ENCODE measurements around the gene LEPROT. TPM values are rescaled to one million over a fixed set of nuclear protein-coding genes. Genes with fewer than 3 reads are reported as not detected.
"Not testable (repeated sequence)": the region's sequence is repeated elsewhere in the genome, so short reads cannot be mapped to it uniquely, and the experiment has no call there.

The LEPROT gene
- total RNA-seq, 1 donor from 2014 or later = 21.8 TPM

DNA sequence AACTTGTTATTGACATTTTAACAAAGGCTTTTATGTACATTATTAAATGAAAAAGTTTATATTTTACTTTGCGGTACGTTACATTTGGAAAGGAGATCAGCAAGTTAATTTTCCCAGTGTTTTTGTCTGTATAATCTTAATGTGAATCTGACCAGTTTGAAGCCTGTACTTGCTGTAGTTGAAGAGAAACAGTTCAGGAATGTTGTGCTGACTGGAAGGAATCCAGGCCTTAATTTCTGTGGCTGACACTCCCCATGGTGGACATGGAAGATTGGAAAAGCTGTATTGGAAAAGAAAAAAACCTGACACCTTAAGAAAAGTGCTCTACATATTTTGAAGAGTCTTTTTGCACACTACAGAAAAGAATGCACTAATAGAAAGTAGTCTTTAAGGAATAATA lies 15.5 kb downstream of the LEPROT start:
- intact Hi-C loops (cut with micrococcal nuclease) = no loop called here

DNA sequence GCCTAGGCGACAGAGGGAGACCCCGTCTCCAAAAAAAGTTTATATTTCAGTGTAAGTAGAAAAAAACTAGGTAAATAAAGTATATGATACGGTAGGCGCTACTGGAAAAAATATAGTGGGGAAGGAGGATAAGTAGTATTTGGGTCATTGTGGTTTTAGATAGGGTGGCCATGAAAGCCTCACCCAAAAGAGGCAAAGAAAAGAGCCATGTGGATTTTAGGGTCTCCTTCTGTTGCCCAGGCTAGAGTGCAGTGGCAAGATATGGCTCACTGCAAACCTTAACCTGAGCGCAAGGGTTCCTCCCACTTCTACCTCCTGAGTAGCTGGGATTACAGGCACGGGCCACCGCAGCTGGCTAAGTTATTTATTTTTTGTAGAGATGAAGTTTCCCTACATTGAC lies 17.1 kb downstream of the LEPROT start:
- intact Hi-C loops (cut with micrococcal nuclease) = no loop called here

DNA sequence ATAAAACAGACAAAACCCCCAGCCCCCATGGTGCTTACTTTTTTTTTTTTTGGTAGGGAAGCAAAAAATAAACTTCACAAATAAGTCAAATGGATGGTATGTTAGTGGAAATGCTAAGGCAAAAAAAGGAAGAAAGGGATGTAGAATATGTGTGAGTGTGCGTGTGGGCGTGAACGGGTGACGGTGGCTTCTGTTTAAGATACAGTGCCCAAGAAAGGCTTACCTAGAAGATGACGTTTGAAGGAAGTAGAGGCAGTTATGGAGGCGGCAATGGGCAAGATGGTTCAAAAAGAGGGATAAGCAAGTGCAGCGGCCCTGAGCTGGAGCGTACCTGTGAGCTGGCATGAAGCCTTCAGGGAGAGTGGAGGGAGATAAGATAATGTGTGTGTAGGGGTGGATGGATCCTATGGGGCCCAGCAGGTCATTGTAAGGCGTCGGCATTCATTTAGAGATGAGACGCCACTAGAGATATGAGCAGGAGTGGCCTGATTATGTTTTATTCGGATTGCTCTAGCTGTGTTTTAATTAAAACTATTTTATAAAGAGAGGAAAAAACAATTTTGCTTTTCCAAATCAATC lies 19.9 kb downstream of the LEPROT start:
- intact Hi-C loops (cut with micrococcal nuclease) = no loop called here

DNA sequence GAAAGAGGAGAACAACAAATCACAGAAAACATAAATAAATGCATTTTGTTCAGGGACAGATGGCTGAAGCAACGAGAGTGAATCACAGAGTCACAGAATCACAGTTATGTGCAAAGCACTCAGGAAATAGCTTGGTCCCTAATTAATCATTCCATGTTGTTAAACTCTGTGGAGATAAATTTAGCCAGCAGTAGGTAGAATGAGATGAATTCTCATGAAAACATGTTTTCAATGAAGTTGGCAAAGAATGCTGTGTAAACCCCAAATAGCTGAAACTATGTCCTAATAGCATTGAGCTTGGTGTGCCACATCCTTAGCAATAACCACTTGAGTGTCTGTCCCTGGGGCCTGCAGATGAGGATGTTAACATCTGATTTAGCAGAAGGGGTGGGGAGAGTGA lies 20.4 kb downstream of the LEPROT start:
- intact Hi-C loops (cut with micrococcal nuclease) = no loop called here

DNA sequence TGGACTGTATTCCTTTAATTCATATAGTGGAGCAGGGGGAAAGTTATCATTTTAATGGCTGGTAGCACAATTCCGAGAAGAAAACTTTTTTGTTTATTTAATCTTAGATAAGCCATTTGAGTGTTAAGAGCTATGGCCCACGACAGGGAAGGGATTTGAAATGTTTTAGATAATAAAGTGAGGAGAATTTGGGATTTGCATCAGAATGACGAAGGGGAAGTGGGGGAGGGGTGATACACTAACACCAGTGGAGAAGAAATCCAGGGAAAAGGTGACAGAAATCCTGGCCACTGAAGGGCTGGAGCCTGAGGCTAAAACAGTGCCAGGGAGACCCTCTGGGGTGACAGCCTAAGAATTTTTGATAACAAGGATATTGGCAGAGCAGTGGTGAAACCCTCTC lies 21.0 kb downstream of the LEPROT start:
- intact Hi-C loops (cut with micrococcal nuclease) = no loop called here

DNA sequence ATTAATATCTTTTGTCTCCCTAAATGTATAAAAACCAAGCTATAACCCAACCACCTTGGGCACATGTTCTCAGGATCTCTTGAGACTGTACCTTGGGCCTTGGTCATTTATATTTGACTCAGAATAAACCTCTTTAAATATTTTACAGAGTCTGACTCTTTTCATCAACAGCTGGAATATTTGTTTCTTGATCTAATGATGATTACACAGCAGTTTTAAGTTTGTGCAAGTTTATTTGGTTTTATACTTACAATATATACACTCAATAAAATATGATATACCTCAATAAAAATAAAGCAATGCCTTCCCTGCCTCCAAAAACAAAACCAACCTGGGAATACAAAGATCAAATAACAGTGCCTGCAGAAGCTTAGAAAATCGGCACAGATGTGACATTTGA lies 22.0 kb downstream of the LEPROT start:
- intact Hi-C loops (cut with micrococcal nuclease) = no loop called here

DNA sequence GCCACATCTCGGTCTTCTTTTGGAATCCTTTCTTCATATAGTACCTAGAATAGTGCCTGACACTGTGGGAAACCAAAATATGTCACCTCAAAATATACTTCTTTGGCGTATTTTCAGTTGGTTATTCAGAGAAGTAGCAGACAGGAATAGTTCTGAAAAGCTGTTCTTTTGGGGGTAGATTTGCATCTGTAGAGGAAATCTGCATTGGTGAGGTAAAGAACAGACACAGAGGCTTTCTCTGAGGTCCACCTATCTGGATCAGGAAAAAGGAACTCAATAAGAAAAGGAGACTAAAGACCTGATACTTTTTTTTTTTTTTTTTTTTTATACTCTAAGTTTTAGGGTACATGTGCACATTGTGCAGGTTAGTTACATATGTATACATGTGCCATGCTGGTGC lies 23.2 kb downstream of the LEPROT start:
- intact Hi-C loops (cut with micrococcal nuclease) = no loop called here

DNA sequence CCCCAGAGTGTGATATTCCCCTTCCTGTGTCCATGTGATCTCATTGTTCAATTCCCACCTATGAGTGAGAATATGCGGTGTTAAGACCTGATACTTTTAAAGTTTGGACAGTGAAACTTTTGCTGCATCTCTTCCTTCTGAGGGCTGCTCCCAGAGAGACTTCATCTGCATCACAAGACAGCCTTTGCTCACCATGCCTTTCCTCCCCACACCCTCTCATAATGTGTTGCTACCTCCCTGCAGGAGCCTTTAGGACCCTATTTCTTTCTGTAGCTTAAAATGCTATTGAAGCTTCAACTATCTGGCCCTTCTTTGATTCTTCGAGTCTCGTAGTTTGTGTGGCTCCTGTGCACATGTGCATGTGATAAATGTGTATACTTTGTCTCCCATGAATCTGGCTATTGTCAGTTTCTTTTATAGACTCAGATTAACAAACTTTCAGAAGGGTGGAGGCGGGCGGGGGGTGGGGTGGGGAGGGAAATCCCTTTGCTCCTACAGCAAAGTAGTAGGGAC lies 23.7 kb downstream of the LEPROT start:
- intact Hi-C loops (cut with micrococcal nuclease) = no loop called here

DNA sequence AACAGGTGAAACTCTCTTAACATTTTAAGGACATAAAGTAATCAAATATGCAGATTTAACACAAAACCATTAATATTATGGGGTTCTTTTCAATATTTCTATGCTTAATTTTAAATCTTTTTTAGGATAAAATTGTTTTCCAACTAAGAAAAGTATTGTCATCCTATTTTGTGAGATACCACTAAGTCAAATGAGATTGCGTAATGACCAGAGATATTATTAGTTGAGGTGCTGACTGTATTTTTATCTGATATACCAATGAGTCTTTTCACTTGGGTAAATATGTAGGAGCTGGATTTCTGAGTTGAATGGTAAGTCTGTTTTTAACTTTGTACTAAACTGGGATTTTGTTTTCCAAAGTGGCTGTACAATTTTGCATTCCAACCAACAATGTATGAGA lies 25.4 kb downstream of the LEPROT start:
- intact Hi-C loops (cut with micrococcal nuclease) = no loop called here

DNA sequence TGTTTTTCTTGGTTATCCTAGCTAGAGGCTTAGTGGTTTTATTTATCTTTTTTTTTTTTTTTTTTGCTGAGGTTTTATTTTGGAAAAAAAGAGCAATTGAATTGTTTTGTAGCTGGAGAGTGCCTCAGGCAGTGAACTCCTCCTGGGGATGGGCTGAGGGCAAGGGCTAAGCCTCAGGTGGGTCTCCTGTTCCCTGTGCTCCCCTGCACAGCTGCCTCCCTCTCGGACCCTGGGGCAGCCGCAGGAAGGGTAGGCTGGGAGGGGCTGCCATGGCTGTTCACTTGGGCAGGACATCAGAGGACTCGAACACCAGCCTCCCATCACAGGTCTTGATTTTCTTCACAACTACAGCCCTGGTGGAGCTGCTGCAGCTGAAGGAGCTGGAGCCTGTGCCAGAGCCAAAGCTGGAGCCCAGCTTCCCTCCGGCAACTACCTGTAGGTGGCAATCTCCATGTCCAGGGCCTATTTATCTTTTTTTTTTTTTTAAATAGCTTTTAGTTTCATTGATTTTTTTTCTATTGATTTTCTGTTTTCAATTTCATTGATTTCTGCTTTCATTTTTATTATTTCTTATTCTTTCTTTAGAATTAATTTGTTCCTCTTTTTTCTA lies 28.9 kb downstream of the LEPROT start:
- intact Hi-C loops (cut with micrococcal nuclease) = no loop called here

DNA sequence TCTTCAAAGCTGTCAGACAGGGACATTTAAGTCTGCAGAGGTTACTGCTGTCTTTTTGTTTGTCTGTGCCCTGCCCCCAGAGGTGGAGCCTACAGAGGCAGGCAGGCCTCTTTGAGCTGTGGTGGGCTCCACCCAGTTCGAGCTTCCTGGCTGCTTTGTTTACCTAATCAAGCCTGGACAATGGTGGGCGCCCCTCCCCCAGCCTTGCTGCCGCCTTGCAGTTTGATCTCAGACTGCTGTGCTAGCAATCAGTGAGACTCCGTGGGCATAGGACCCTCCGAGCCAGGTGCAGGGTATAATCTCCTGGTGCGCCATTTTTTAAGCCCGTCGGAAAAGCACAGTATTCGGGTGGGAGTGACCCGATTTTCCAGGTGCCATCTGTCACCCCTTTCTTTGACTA lies 35.2 kb downstream of the LEPROT start:
- intact Hi-C loops (cut with micrococcal nuclease) = not testable (repeated sequence)

DNA sequence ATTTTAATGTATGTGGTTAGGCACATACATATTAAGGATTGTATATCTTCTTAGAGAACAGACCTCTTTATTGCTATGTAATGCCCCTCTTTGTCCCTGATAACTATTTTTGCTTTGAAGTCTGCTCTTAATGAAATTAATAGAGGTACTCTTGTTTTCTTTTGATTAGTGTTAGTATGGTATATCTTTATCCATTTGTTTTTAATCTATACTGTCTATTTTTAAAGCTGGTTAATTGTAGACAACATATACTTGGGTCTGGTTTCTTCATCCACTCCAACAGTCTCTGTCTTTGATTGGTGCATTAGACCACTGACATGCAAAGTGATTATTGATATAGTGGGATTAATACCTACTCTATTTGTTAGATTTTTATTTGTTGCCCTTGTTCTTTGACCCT lies 36.0 kb downstream of the LEPROT start:
- intact Hi-C loops (cut with micrococcal nuclease) = no loop called here

DNA sequence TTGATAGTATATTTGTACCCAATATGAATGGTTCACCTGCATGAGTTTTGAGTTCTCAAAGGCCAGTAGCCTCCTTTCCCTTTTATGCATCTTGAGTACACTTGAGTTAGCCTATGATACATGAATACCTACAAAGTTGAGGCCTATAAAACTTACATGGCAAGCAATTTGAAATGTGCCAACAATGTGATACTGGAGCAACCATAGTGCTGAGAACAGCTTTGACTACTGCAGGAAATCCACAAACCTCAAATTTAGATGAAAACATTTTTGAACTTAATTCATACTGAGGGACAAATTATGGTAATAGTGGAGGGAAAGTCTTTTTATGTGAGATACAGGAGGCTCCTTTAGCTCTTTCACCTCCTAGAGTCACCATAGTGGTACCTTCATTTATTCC lies 37.4 kb downstream of the LEPROT start:
- intact Hi-C loops (cut with micrococcal nuclease) = loop anchor here (2.0 kb wide), 1 partner anchor 27 kb away; no protein-coding TSS in a partner anchor

DNA sequence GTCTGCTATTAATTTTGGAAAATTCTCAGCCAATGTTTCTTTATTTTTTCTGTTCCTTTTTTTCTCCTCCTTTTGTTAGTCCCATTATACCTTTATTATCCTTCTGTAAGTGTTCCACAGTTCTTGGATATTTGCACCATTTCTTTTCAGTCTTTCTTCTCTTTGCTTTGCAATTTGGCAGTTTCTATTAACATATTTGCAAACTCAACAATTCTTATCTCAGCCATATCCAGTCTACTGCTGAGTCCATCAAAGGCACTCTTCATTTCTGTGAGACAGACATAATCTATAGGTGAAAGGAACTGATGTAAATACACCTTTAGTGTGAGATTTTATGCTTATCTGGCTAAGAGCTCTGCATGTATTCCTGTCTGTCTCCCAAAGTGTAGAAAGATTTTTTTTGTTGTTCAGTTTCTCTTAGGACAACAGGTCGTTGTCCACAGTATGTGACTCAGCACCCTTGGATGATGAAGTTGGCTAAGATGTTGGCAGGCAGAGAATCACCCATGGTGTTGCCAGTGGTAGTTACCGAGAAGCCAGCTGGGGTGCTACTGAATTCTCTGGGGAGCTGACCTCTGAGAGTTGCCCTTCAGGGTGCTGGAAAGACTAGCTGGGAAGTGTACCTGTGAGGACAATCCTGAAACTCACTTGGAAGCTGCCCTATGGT lies 38.4 kb downstream of the LEPROT start:
- intact Hi-C loops (cut with micrococcal nuclease) = loop anchor here (1.0 to 2.0 kb wide), 2 partner anchors 28 to 223 kb away; no protein-coding TSS in a partner anchor

DNA sequence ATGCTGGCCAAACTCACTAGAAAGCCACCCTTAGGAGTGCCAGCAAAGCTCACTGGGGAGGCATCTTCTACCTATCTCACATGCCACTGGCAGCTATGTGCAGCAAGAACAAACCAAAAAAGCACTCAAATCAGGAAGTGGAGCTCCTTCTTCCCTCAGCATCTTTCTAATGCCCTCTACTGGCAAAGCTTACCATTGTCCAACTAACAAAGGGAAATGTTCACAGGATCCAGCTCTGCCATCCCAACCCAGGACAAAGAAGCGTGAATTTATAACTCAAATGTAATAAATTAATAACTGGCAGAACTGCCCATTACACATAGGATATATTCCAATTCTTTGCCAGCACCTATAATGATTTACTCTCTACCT lies 38.9 kb downstream of the LEPROT start:
- intact Hi-C loops (cut with micrococcal nuclease) = loop anchor here (1.0 to 2.0 kb wide), 2 partner anchors 29 to 223 kb away; no protein-coding TSS in a partner anchor

DNA sequence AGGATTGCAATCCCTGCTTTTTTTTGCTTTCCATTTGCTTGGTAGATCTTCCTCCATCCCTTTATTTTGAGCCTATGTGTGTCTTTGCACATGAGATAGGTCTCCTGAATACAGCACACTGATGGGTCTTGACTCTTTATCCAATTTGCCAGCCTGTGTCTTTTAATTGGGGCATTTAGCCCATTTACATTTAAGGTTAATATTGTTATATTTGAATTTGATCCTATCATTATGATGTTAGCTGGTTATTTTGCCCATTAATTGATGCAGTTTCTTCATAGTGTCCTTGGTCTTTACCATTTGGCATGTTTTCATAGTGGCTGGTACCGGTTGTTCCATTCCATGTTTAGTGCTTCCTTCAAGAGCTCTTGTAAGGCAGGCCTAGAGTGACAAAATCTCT lies 45.4 kb downstream of the LEPROT start:
- intact Hi-C loops (cut with micrococcal nuclease) = not testable (repeated sequence)

DNA sequence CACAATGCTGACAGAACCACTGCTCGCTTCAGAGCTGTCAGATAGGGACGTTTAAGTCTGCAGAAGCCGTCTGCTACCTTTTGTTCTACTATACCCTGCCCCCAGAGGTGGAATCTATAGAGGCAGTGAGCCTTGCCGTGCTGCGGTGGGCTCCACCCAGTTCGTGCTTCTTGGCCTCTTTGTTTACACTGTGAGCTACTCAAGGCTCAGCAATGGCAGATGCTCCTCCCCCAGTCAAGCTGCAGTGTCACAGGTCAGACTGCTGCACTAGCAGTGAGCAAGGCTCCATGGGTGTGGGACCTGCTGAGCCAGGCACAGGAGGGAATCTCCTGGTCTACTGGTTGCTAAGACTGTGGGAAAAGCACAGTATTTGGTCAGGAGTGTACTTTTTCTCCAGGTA lies 47.1 kb downstream of the LEPROT start:
- intact Hi-C loops (cut with micrococcal nuclease) = no loop called here

DNA sequence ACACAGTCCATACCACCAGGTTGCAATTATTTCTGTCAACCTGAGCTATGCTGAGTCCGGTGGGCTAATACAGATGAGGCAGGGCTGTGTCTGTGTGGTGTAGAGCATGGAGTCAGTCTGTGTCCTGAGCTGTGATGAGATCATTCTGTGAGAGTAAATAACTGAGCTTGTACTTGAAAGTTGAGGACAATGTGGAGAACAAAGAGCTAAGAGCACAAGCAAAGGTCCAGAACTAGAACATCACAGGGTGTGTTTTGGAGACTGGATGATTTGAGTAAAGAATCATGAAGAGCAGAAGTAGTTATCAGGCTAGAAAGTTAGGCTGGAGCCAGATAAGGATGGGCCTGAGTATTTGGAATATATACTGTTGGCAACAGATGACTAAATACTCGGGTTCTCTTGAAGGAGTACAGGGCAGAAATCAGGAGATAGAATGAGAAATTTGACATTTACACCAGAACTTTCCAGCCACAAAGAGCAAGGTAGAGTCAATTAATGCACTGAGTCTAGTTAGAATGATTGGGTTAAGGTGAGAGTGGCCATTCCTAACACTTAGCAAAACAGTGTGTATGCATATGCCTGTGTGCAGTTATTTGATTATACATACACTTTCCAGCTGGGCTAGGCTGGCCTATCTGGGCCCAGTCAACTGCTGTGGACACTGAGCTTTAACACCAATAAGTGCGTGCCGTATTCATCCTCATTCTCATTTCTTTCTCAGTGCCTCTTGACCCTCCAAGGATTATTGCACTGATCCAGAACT lies 48.8 kb downstream of the LEPROT start:
- intact Hi-C loops (cut with micrococcal nuclease) = no loop called here

DNA sequence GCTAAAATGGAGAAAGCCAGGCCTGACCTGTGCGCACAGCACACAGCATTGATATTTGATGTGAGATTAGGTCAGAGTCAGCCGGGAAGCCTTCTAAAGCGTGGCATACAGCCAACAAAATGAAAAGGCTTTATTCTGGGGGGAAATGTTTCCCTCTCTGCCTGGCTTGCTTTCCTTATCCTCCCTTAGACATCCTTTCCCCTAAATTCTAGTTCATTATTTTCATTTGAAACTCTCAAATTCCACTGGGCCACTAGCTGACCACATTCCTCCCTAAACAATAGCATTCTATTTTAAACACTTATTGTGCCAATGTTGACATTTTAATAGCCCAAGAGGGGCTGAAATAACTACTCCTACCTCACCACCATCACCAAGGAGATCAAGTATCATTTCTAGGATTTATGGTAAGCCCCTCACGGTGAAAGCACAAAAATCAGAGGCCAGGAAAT lies 49.4 kb downstream of the LEPROT start:
- intact Hi-C loops (cut with micrococcal nuclease) = no loop called here

DNA sequence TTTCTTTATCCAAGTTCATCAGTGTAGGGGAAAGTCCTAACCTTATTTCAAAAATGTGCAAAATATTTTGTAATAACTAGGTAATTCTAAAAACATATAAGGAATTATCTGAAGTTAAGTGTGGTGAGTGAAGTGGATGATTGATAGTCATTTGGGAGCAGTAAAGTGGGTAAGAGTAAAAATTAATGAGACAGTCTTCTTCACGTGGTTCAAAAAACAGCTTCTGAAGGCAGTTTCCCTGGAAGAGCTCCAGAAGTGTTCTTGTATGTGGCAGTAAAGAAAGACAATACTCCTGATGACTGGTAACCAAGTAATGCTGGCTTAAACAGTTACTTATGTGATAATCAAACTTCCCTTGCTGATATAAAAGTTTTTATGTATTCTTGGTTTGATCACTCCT lies 50.3 kb downstream of the LEPROT start:
- intact Hi-C loops (cut with micrococcal nuclease) = no loop called here

DNA sequence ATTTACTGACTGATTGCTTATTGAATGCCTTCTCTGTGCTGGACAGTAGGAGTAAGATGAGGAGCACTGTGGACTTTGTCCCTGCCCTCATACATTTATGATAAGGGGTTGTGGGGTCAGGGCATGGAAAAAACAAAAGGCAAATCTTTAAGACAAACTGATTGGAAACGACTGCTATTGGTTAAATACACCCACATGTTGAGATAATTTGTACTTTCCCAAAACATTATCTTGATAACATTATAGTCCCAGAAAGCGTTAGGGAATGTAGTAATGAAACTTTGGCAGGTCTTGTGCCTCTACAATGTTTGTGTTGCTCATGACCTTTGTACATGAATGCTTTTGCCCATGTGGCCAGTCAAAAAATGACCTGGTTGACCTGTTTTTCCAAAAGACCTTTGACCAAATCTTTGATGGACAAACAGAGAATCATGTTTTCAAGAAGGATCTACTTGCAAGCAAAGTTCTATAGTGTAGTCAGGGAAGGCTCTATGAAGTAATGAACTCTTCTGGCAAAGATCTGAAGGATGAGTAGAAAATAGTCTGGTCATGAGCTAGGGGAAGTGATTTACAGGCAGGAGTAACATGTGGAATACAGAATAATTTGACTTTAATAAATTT lies 50.9 kb downstream of the LEPROT start:
- intact Hi-C loops (cut with micrococcal nuclease) = no loop called here
